ENCODE measurements around the gene ZNF492.

DNA sequence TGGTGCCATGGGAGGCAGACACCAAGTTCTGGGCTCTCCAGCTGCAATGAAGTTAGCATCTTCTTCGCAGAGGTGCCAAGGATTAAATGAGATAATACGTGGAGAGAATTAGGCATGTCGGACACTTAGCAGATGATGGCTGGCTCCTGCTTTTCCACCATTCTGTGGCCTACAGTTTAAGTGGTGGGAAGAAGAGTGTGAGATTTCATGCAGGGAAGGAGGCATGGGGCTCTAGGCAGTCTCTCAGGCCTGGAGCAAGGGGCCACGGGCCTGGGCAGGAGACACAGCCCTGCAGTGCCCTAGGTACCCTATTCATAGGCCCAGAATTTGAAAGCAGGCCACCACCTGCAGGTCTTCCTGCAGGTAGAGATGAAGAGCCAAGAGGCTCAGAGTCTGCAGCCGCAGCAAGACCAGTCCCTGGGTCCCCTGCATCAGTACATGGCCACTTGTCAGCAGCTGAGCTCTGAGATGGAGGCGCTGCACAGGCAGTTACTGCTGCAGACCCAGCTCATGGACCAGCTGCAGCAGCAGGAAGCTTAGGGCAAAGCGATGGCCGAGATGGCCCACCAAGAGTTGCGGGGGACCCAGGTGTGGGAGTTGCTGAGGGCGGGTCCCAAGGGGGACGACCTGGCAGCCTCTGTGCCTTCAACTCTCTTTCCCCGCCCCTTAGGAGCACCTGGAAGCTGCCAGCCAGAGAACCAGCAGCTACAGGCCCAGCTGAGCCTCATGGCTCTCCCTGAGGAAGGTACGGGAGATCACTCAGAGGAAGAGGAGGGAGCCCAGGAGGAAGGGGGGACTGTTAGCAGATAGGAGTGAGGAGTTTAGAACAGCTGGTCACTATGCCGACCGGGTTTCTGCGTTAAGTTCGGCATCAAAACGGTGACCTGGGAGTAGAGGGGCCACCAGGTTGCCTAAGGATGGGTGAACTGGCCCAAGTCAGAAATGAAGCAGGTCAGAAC is 33.2 kb upstream of the ZNF492 start:
- TF ChIP-seq POLR2AphosphoS5 (IDR thresholded peaks at IDR 0.05; ENCODE audit: low read depth, low read length) (no peak), TAF1 (IDR thresholded peaks at IDR 0.05; ENCODE audit: low read depth, low read length) (no peak), POLR2A (IDR thresholded peaks at IDR 0.05; ENCODE audit: low read depth, low read length) (no peak), SPI1 (IDR thresholded peaks at IDR 0.05; ENCODE audit: low read depth, low read length) (no peak), POU2F2 (IDR thresholded peaks at IDR 0.05; ENCODE audit: low read depth, low read length) (no peak), PAX5 (IDR thresholded peaks at IDR 0.05; ENCODE audit: insufficient read depth, low read length, severe bottlenecking) (no peak)

Data from GM12891 (cell line).